Measurements from ENCODE around the gene ZSWIM5.
"Not testable (repeated sequence)": the region's sequence is repeated elsewhere in the genome, so short reads cannot be mapped to it uniquely, and the experiment has no call there.

Gene ZSWIM5

DNA sequence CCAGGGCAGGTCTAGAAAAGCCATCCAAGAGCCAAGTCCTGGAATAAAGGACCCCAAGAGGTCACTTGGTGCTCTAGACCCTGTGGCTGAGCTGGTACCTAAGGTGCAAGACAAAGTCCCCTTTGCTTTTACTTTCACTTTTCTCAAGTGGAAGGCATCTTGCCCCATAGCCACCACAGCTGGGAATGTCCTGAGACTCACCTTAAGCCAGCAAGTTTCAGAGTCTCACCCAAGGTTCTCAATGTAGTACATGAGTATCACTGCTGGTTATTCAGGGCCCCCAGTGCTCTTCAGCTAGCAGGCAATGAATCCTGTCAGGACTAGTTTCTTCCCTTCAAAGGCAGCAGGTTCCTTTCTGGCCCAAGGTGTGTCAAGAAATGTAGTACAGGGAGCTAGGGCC is 126.9 kb downstream of the ZSWIM5 start:
- no peak for DNase-seq

DNA sequence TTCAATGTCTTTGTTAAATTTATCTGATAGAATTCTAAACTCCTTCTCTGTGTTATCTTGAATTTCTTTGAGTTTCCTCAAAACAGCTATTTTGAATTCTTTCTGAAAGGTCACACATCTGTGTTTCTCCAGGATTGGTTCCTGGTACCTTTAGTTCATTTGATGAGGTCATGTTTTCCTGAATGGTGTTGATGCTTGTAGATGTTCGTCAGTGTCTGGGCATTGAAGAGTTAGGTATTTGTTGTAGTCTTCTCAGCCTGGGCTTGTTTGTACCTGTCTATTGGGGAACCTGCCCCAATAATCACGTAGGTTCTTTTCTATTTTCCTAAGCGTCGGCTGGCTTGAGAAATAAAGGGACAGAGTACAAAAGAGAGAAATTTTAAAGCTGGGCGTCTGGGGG is 129.4 kb downstream of the ZSWIM5 start:
- not testable (repeated sequence) for DNase-seq

DNA sequence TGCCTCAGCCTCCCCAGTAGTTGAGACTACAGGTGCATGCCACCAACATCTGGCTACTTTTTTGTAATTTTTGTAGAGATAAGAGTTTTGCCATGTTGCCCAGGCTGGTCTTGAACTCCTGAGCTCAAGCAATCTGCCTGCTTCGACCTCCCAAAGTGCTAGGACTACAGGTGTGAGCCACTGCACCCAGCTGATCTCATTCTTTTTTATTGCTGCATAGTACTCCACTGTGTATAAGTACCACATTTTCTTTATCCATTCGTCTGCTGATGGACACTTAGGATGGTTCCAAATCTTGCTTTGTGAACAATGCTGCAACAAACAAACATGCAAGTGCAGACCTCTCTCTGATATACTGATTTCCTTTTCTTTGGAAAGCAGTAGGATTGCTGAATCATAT is 134.8 kb downstream of the ZSWIM5 start:
- no peak for DNase-seq

DNA sequence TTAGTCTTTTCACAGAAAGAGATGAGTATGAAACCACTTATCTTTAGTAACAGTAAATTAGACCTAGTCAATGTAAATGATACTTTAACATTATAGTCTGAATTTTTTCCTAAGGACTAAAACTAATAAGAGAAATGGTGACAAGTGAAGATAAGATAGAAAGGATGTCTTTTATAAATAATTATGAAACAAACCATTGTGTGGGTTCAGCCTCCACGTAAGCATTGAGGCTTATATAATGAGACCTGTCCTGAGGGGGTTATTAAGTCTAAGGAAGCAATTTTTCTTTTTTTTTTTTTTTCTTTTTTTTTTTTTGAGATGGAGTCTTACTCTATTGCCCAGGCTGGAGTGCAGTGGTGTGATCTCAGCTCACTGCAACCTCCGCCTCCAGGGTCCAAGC is 138.6 kb downstream of the ZSWIM5 start:
- DNase-seq, result no peak

DNA sequence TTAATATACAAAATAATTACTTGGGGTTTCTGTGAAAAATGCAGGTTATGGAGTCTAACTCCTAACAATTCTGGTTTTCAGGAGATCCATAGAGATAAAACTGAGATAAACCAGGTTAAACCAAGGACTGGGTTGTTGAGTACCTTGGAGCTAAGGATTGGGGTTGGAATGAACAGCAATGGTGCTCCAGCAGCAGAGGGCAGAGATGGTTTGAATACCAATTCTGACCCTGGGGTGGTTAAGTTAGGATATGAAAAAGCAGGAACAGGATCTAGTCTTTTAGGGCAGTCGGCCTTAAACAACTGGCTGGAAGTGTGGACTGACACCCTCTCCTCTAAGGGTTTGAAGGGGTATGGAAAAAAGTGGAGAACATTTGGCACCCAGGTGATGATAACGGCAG is 141.3 kb downstream of the ZSWIM5 start:
- no peak for DNase-seq

DNA sequence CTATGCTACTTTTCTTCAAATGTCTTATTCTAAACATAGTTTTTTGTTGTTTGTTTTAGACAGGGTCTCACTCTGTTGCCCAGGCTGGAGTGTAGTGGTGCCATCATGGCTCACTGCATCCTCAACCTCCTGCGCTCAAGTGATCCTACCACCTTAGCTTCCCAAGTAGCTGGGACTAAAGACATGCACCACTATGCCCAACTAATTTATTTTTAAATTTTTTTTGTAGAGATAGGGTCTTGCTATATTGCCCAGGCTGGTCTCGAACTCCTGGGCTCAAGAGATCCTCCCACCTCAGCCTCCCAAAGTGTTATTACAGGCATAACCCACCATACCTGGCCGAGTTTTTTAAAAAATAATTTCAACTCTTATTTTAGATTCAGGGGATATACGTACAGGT is 143.9 kb downstream of the ZSWIM5 start:
- not testable (repeated sequence) for DNase-seq

DNA sequence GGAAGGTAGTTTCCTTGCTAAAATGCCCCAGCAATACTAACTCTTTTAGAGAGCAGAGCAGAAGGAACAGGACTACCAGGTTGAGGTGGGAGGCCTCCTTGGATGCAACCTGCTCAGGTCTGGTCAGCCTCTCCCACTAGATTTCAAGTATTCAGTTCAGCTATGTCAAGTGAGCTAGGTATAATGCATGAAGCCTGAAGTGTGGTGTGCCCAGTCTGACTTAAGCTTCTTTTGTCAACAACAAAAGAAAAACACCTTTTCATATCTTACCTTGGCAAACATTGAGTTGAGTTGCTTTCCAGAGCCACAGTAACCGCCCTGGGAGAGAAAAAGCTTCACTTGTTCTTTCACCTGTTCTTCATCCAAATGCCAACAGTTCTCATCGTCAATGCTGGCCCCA is 146.6 kb downstream of the ZSWIM5 start:
- DNase-seq, result no peak

DNA sequence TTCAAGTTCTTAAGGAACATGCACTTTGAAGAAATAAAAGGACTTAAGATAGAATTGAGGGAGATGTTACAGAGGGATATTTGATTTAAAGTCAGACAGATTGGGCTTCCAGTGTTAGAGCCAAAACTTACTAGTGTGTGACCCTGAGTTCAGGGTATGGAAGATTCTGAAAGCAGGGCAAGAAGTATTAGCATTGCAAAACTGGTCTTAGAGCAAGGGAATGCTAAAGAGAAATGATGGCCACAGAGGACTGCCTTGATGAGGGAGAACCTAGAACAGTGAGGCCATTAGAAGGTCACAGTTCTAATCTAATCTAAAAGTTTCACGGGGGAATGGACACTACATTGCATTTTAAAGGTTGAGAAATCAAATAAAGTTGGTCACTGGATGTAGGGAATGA is 148.9 kb downstream of the ZSWIM5 start:
- DNase-seq, result no peak

DNA sequence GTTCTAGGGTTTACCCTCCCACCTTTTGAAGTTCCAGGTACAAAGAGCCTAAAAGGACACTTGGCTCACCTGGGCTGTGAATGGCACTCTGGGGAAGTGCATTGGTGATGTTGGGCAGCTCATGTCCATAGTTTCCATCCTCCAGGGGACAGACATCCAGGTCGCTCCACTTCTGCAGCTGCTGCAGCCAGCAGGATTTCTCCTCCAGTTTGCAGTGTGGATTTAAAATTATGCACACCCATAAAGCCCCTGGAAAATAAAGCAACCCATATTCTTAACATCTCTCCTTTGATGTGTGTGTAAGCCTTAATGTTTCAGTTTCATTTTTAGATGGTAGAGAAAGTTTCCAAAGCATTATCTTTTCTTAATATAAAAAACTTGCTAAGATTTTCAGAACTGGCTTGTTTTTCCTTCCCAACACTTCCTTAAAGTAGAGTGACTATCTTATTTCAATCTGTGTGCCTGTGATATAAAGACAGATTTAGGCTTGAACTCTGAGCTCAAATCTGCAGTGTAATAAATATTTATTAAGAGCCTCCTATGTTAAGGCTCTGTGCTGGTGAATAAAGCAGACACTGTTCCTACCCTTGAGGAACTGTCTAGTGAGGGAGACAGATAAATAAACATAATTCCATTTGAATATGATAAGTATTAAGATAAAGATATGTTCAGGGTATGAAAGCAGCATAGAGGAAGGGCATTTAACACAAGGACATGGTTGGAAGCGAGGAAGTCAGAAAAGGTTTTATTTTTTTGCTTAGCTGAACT is 155.2 kb downstream of the ZSWIM5 start:
- DNase-seq, result no peak

DNA sequence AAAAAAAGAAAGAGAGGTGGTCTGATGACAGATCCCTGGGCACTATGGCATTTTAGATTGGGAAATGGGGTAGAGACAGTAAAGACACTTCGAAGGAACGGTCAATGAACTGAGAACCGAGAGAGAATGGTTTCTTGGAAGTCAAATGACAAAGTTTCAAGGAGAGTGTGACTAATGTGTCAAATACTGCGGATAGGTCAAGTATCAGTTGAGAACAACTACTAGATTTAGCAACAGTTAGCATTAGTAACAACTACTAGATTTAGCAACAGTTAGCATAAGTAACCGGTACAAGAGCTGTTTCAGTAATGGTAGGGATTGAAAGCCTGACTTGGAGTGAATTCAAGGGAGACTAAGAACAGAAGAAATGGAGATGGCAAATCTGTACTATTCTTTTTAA is 159.4 kb downstream of the ZSWIM5 start:
- no peak for DNase-seq

DNA sequence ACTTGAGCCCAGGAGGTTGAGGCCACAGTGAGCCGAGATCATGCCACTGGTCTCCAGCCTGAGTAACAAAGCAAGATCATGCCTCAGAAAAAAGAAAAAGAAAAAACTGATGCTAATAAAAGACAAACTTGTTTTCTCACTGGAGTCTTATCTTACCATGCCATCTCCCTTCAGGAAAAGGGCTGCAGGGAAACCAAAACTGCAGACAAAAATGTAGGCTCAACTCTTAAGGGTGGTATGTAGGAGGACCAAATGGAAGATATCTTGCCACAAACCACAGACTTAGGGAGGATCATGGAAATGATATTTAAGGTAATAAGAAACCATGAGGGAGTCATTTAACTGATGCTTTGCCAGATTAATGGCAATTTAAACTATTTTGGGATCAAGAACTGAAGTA is 161.5 kb downstream of the ZSWIM5 start:
- no peak for DNase-seq

DNA sequence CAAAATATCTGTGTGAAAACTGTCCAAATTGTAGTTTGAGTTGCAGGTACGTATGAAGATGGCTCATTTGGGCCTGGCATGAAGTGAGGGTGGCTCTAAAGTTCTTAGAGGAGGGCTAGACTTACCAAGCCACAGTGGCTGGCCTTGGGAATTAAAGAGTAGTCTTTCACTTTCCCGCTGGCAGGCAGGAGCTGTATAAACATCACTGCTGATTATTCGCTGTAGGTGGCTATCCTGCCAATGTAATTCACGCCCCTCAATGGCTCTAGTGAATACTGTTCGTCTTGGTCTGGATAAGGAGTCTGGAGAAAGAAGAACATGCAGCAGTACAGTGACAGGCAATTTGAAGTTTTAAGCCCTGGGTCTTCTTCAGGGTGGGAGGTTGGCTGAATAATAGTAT is 163.3 kb downstream of the ZSWIM5 start:
- no peak for DNase-seq

DNA sequence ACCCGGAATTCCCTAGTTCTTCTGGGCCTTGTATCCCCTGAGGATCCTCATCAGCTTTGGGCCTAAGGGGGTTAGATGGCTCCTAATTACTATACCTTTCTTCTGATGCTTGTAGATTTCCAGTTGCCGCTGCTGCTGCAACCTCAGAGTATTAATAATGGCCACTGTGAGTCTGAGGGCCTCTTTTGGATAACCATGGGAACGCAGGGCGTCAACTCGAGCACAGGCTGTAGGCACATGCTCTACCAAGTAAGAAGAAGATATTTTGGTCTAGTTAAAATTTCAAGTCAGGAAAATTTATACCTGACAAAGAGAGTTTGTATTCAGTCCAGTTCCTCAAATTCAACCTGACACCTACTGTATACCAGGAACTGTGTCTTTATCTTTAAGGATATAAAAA is 166.1 kb downstream of the ZSWIM5 start:
- no peak for DNase-seq

DNA sequence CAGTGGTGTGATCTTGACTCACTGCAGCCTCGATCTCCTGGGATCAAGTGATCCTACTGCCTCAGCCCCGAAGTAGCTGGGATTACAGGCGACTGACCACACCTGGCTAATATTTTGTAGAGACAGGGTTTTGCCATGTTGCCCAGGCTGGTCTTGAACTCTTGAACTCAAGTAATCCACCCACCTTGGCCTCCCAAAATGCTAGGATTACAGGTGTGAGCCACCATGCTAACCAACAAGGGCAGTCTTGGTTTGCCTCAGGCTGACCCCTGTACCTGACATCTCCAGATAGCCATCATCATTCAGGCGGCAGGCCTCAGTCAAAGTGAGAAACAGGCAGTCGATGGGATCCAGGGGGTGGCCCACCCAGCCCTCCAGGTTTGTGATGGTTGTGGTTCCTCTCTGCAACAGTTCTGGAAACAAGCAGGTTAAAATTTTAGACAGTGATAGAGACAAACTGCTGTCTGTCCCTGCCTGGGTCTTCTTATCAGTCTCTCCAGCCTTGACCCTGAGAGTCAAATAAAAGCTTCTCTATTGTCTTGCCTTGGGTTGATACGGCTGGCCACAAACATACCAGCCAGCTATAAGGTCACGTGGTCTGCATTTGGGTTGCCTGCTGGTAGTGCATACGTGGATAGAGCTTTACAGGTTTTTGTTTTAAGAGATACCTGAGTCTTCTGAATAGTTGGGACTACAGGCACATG is 167.6 kb downstream of the ZSWIM5 start:
- DNase-seq, result no peak

DNA sequence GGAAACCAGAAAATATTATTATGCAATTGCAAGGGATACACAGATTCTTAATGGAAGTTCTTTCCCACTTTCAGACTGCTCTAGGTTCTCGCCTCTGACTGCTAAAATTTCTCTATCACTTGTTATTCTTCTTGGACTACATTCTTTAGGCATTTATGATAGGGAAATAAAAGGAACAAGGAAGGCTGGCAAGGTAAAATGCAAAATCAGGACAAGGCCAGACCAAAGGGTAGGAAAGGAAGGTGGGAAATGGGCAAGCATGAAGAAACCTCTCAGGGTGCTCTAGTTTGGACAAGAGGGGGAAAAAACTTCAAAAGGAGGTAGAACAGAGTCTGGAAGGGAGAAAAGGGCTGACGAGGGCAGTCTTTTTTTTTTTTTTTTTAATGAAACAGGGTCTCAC is 168.2 kb downstream of the ZSWIM5 start:
- DNase-seq, result no peak

DNA sequence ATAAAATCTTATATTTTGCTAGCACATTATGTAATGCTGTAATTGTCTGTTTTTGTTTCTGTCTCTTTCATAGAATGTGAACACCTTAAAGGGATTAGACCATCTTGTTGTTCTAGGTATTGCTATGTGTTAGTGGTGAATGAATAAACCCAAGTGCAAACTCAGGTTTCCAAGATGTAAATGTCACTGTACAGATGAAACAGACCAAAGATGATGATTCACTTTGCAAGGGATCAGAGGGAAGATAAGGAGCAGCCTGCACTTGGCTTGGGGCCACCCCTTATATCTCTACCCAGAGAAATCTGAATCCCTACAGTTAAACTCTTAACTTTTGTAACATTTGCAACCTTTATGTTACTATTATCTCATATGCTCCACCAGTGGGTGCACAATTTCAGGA is 168.9 kb downstream of the ZSWIM5 start:
- no peak for DNase-seq

DNA sequence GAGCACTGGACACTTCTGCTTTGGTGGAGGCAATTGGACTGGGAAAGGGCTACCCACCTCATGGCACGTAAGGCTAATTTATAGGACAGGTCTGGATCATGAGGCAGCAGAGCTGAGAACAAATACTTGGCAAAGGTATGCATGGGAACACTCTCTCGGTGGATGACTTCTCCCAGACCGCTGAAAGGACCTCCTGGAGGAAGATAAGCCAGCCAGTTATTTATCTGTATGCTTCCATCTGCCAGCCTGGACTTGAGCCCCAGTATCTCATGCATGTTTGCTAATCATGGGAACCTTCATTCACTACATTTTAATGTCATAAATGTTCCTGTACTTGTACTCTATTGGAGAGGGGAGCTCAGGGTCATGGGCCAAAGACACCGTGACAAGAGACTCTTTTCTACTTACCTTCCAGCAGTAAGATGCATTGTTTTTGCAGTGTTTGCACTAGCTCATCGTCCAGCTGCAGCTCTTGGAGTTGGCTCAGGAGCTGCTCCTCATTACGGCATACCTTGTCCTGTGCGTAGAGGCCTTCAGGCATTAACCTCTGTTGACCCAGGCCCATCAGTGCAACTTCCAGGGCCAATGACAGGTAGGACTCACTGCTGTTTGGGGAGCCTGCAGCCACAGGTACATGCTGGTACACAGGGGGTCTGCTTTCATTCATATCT is 170.6 kb downstream of the ZSWIM5 start:
- DNase-seq, result no peak

DNA sequence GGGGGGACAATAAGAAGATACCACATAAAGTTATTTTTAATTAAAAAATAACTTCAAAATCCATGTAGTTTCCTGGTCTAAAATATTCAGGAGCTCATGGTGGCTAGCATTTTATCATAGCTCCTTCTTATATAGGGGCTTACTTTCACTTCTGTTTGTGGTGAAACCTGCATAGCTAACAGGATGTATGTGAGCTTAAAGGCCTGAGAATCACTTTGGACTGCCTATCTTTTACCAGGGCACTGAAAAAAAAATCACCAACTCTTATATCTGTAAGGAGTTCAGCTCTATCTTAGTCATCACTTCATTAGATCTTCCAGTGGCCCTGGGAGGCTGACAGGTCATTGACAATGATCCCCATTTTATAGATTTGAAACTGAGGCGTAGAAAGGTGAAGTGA is 173.0 kb downstream of the ZSWIM5 start:
- DNase-seq, result no peak

DNA sequence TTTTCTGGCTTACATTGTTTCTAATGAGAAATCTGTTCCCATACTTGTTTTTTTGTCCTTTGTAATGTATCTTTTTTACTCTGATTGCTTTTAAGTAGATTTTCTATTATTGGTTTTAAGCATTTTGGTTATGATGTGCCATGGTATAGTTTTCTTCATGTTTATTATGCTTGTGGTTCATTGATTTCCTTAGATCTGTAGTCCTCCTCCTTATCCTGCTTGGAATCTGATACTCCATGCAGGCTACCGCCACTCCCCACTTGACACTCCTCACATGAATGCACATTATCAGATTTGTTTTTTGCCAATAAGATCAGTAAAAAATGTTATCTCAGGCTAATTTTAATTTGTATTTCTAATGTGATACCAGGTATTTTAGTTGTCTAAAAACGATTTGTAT is 173.6 kb downstream of the ZSWIM5 start:
- DNase-seq, result no peak

DNA sequence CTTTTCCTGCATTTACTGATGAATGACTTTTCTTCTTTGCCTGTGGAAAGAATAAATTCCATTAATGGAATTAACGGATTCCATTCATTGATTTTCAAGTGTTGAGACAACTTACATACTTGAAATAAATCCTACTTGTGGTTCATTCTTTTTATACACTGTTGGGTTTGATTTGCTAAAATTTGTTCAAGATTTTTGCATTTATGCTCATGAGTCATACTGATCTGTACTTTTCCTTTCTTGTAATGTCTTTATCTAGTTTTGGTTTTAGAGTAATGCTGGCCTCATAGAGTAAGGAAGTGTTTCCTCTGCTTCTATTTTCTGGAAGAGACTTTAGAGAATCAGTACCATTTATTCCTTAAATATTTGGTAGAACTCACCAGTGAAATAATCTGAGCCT is 180.0 kb downstream of the ZSWIM5 start:
- no peak for DNase-seq

DNA sequence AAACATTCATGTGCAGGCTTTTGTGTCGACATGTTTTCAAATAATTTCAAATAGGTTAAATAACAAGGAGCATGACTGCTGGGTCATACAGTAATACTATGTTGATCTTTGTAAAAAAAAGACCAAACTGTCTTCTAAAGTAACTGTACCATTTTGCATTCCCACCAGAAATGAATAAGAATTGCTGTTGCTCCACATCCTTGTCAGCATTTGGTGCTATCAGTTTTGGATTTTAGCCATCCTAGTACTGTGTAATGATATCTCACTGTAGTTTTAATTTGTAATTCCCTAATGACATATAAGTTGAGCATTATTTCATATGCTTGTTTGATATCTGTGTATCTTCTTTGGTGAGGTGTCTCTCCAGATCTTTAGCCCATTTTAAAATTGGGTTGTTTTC is 182.7 kb downstream of the ZSWIM5 start:
- no peak for DNase-seq

DNA sequence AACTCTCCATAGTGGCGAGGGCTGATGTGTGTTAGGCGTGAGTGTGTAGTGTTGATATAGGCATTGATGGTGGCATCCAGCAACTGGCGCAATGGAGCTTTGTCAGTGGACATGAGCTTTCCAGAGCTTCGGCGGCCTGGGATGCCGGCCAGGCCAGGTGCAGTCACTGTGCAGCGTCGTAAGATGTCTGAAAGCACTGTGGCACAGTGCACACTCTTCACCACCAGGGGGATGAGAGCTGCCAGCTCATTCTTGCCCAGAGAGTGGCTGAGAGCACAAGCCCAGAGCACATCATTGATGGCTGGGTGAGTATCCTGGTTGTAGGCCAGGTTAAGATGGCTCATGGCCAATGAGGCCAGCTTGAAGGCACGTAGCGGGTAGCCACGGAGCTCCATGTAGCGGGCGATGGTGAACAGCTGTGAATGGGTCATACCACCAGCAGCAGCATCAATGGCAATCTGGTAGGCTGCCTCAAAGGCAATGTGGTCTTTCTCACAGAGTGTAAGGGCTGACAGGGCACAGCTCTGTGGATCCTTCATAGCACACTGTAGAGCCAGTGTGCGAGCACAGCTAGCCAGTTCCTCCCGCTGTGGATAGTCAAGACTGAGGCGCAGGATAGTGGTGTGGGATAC is 187.7 kb downstream of the ZSWIM5 start:
- peak in 1 of 2 experiments; percentile 24 for DNase-seq

DNA sequence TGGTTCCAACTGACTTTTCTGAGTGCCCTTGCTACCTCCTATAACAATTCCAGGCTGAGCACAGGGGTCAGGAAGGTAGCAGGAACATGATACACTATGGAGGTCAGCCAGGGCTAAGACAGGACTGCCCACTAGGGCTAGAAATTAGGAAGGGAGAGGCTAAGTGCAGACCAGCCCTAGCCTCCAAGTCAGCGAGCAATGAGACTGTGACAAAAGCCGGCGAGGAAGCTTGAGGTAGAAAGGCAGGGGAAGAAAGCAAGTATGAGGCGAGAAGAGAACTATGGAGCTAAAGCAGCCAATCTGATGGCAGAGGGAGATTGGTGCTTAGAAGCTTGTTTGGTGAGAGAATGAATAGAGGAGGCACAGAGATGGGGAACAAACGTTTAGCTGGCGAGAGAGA is 189.6 kb downstream of the ZSWIM5 start:
- no peak for DNase-seq

Measured in SW 1271 (cell line).